Activated CD4-positive, CD25-positive, alpha-beta regulatory T cell treated with anti-CD3 and anti-CD28 coated beads, Interleukin-2, amount 50 U/mL, for 72 hours (primary cell): ENCODE results near the gene CSNK1D.
A peak's percentile ranks its signal among the peaks of the same experiment; 100 is the strongest.

Source experiments
- DNase-seq: peaks from one replicate; pipeline ENCODE4 v3.0.0; 2021

CSNK1D gene

GRCh38 chr17:82309656-82310570, 36.4 kb upstream of the CSNK1D start:
- DNase-seq = no peak

- no peak for DNase-seq
Observed at GRCh38 chr17:82305727-82306300, 32.3 kb upstream of the CSNK1D start.

- no peak for DNase-seq
Observed at GRCh38 chr17:82304826-82305726, 31.6 kb upstream of the CSNK1D start.

- no peak for DNase-seq
Observed at GRCh38 chr17:82303944-82304808, 30.7 kb upstream of the CSNK1D start.

GRCh38 chr17:82302991-82303943, 29.8 kb upstream of the CSNK1D start:
- no peak for DNase-seq

GRCh38 chr17:82302568-82302963, 29.1 kb upstream of the CSNK1D start:
- no peak for DNase-seq

GRCh38 chr17:82301916-82302567, 28.5 kb upstream of the CSNK1D start:
- peak; percentile 74 for DNase-seq

GRCh38 chr17:82301300-82301915, 27.9 kb upstream of the CSNK1D start:
- no peak for DNase-seq

- peak; percentile 71 for DNase-seq
Observed at GRCh38 chr17:82300707-82301270, 27.3 kb upstream of the CSNK1D start.

GRCh38 chr17:82300228-82300627, 26.7 kb upstream of the CSNK1D start:
- DNase-seq = no peak

GRCh38 chr17:82299452-82299851, 26.0 kb upstream of the CSNK1D start:
- DNase-seq = no peak

- no peak for DNase-seq
Observed at GRCh38 chr17:82298538-82299421, 25.3 kb upstream of the CSNK1D start.

- DNase-seq = peak; percentile 81
Observed at GRCh38 chr17:82297714-82298537, 24.4 kb upstream of the CSNK1D start.

- peak; percentile 80 for DNase-seq
Observed at GRCh38 chr17:82297280-82297713, 23.8 kb upstream of the CSNK1D start.

GRCh38 chr17:82296511-82297279, 23.2 kb upstream of the CSNK1D start:
- no peak for DNase-seq

- DNase-seq = no peak
Observed at GRCh38 chr17:82295472-82295814, 21.9 kb upstream of the CSNK1D start.
